Measurements from ENCODE around the gene SMKR1. TPM values are rescaled to one million over a fixed set of nuclear protein-coding genes. Genes with fewer than 3 reads are reported as not detected.
A peak's percentile ranks its signal among the peaks of the same experiment; 100 is the strongest.

The SMKR1 gene
- total RNA-seq, 1 experiment from 2014 or later = 8.9 TPM

GRCh38 chr7:129522971-129523340, 20.6 kb downstream of the SMKR1 start:
- BruUV-seq (replicated peaks) = no TSS peak
- H3K4me2 ChIP-seq (ENCODE audit: low read length) = no peak overlapping the region
- peaks cover 6 to 16% of the 10 kb centered on the region in 2 experiments for H3K4me1 ChIP-seq (ENCODE audit: control insufficient read depth in 1 of 2, insufficient read depth in 2 of 2, low read length in 2 of 2)
- intact Hi-C loops (cut with micrococcal nuclease) = loop anchor here (5.0 kb wide), 1 partner anchor 84 kb away; no protein-coding TSS in a partner anchor
- H3K9me2 ChIP-seq (ENCODE audit: insufficient read depth) = no peaks in the 10 kb centered on the region
- no peaks in the 10 kb centered on the region for H3K27me3 ChIP-seq (ENCODE audit: insufficient read depth, low read length)
- H3K79me2 ChIP-seq (ENCODE audit: insufficient read depth, low read length) = no peaks in the 10 kb centered on the region
- no peak overlapping the region for H3K9ac ChIP-seq (ENCODE audit: low read length)
- H3K36me3 ChIP-seq (ENCODE audit: control insufficient read depth in 1 of 2, insufficient read depth in 2 of 2, low read length in 2 of 2) = no peaks in the 10 kb centered on the region
- ATAC-seq = no peak
- TF ChIP-seq ZNF274 (IDR thresholded peaks at IDR 0.05; ENCODE audit: low read depth, low read length) (no peak), POLR2AphosphoS5 (IDR thresholded peaks at IDR 0.05; ENCODE audit: low read depth, low read length) (no peak), ELF1 (IDR thresholded peaks at IDR 0.05; ENCODE audit: borderline replicate concordance, low read depth) (no peak), EZH2phosphoT487 (IDR thresholded peaks at IDR 0.05; ENCODE audit: borderline replicate concordance) (no peak)
- no peaks in the 10 kb centered on the region for H3K9me3 ChIP-seq (ENCODE audit: control insufficient read depth in 1 of 2, insufficient read depth in 1 of 2, low read depth in 1 of 2, low read length in 2 of 2)
- CTCF ChIA-PET = no interaction called here
- no peak for DNase-seq (ENCODE audit: low read depth, low spot score)
- RAD21 ChIA-PET (ENCODE audit: low non-redundant PET in 1 of 2, low total read pairs in 2 of 2, uncharacterized antibody in 2 of 2, unreplicated experiment in 2 of 2) = no interaction called here
- POLR2A ChIA-PET = interaction anchor here (1.3 kb wide), 1 partner anchor 88 kb away, joined by 3 read pairs; the partner anchor contains the start of gene NRF1
- H4K20me1 ChIP-seq (ENCODE audit: insufficient read depth) = no peaks in the 10 kb centered on the region
- H3K27ac ChIP-seq (ENCODE audit: low read depth, low read length) = no peak overlapping the region
- no peak overlapping the region for H3K4me3 ChIP-seq (replicated peaks in 1 of 2; ENCODE audit: low read depth in 1 of 2, low read length in 2 of 2)
- H2AFZ ChIP-seq (ENCODE audit: low read depth, low read length, poor library complexity, severe bottlenecking) = no peak overlapping the region

GRCh38 chr7:129523924-129524323, 21.6 kb downstream of the SMKR1 start:
- Histone ChIP-seq H4K20me1 (ENCODE audit: insufficient read depth) (no peaks in the 10 kb centered on the region), H2AFZ (ENCODE audit: low read depth, low read length, poor library complexity, severe bottlenecking) (peak overlapping the region; percentile 94), H3K4me3 (replicated peaks in 1 of 2; ENCODE audit: low read depth in 1 of 2, low read length in 2 of 2) (no peak overlapping the region), H3K4me2 (ENCODE audit: low read length) (peak overlapping the region; percentile 24; the same call in 1 of the 2 replicates), H3K79me2 (ENCODE audit: insufficient read depth, low read length) (no peaks in the 10 kb centered on the region), H3K9me2 (ENCODE audit: insufficient read depth) (no peaks in the 10 kb centered on the region), H3K9ac (ENCODE audit: low read length) (no peak overlapping the region), H3K36me3 (ENCODE audit: control insufficient read depth in 1 of 2, insufficient read depth in 2 of 2, low read length in 2 of 2) (no peaks in the 10 kb centered on the region), H3K9me3 (ENCODE audit: control insufficient read depth in 1 of 2, insufficient read depth in 1 of 2, low read depth in 1 of 2, low read length in 2 of 2) (no peaks in the 10 kb centered on the region), H3K27ac (ENCODE audit: low read depth, low read length) (no peak overlapping the region), H3K4me1 (ENCODE audit: control insufficient read depth in 1 of 2, insufficient read depth in 2 of 2, low read length in 2 of 2) (peaks cover 6 to 16% of the 10 kb centered on the region in 2 experiments), H3K27me3 (ENCODE audit: insufficient read depth, low read length) (no peaks in the 10 kb centered on the region)
- DNase-seq (ENCODE audit: low read depth, low spot score) (no peak), ATAC-seq (no peak)
- intact Hi-C loops (cut with micrococcal nuclease) = loop anchor here (5.0 kb wide), 1 partner anchor 83 kb away; no protein-coding TSS in a partner anchor
- RAD21 ChIA-PET (ENCODE audit: low non-redundant PET in 1 of 2, low total read pairs in 2 of 2, uncharacterized antibody in 2 of 2, unreplicated experiment in 2 of 2) = no interaction called here
- TF ChIP-seq ZBTB33 (IDR thresholded peaks at IDR 0.05; ENCODE audit: extremely low read depth, insufficient replicate concordance, low read length) = no peak
- TF ChIP-seq CTCF (IDR thresholded peaks at IDR 0.05 in 2 of 3, conservative IDR thresholded peaks at IDR 0.05 in 1 of 3; ENCODE audit: borderline replicate concordance in 1 of 3, insufficient read depth in 1 of 3, low read depth in 2 of 3, low read length in 2 of 3) = no peak
- TF ChIP-seq EGR1 (IDR thresholded peaks at IDR 0.05; ENCODE audit: low read depth) = no peak
- no peak for TF ChIP-seq ZFX (IDR thresholded peaks at IDR 0.05)
- no peak for TF ChIP-seq ATF3 (IDR thresholded peaks at IDR 0.05)
- no peak for TF ChIP-seq FOSL1 (IDR thresholded peaks at IDR 0.05; ENCODE audit: low read depth)
- no peak for TF ChIP-seq POLR2AphosphoS5 (IDR thresholded peaks at IDR 0.05; ENCODE audit: low read depth, low read length)
- TF ChIP-seq EZH2 (IDR thresholded peaks at IDR 0.05) = no peak
- CTCF ChIA-PET = no interaction called here
- no TSS peak for BruUV-seq (replicated peaks)
- POLR2A ChIA-PET = no interaction called here

Data from HCT116 (cell line).